OCI-M2 (cell line): Measurements from ENCODE around the gene POLN.
"Not testable (repeated sequence)": the region's sequence is repeated elsewhere in the genome, so short reads cannot be mapped to it uniquely, and the experiment has no call there.

ENCODE experiments used
- DNase-seq: peaks from one replicate; lab custom pipeline; 2025; ENCODE audit not compliant: unreplicated experiment; lab: John Stamatoyannopoulos, UW

The POLN gene

GRCh38 chr4:2044542-2045517, 197.1 kb downstream of the POLN start:
- DNase-seq, result no peak

DNA sequence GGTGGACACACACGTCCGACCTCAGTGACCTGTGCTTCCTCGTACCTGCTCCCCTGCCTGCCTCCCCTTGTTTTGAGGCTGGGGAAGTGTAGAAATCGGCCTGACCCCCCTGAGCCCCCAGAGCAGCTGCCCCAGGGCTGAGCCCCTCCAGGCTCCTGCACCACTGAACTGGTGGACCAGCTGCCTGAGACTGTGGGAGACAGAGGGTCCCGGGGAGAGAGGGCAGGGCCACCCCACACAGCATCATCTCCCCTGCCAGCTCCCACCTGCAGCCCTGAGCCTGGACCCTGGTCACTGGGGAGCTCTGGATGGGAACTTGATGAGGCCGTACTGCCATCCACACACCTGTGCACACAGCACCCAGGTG, 197.8 kb downstream of the POLN start:
- no peak for DNase-seq

GRCh38 chr4:2043396-2044118, 198.4 kb downstream of the POLN start:
- no peak for DNase-seq

- no peak for DNase-seq
These were observed 198.9 kb downstream of the POLN start for GRCh38 chr4:2042947-2043395.

GRCh38 chr4:2042204-2042946, 199.5 kb downstream of the POLN start:
- no peak for DNase-seq

- peak; percentile 2 for DNase-seq
These were observed 200.4 kb downstream of the POLN start for GRCh38 chr4:2041239-2042130.

DNA sequence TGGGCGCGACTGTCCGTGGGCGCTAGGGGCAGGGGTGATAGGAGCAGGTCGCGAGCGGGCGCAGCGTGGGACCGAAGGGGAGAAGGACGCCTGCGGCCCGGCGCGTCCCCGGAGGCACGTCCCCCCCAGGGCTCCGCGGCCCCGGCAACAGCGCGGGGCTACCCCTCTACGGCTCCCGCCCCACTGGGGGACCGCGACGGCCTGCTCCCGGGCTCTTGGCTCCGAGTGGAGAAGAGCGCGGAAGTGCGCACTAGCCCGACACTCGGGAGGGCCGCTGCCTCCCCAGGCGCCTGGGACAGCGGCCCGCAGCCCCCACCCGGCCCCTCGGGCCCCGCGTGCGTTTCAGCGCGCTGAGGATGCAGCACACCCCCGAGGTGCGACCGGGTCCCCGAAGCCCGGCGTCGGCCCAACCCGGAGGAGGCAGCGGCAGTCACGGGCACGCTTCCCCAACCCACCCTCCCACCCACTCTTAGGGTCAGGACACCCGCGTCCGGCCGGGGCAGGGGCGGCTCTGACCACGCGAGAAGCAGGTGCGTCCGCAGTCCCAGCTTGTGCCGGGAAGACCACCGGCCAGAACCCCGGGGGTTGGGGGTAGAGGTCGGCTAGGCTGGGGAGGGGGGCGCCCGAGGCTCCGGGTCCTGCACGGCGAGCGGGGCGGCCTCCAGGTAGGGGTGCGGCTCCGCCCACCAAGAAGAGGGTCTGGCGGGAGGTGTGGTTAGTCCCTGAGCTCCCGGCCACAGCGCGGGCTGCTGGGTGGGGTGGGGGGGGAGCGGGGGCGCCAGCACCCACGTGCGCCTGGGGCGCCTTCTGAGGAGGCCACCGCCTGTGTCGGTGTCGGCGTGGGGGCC, 201.3 kb downstream of the POLN start:
- DNase-seq, result no peak

GRCh38 chr4:2036866-2037265, 205.1 kb downstream of the POLN start:
- peak; percentile 18 for DNase-seq

- no peak for DNase-seq
These were observed 205.6 kb downstream of the POLN start for GRCh38 chr4:2036327-2036726.

GRCh38 chr4:2031161-2031560, 210.8 kb downstream of the POLN start:
- not testable (repeated sequence) for DNase-seq

DNA sequence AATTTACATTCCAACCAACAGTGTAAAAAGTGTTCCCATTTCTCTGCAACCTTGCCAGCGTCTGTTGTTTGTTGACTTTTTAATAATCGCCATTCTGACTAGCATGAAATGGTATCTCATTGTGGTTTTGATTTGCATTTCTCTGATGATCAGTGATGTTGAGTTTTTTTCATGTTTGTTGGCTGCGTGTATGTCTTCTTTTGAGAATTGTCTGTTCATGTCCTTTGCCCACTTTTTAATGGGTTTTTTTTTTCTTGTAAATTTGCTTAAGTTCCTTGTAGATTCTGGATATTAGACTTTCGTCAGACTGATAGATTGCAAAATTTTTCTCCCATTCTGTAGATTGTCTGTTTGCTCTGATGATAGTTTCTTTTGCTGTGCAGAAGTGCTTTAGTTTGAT, 214.8 kb downstream of the POLN start:
- not testable (repeated sequence) for DNase-seq

GRCh38 chr4:2025817-2026216, 216.1 kb downstream of the POLN start:
- DNase-seq, result no peak

- no peak for DNase-seq
These were observed 217.2 kb downstream of the POLN start for GRCh38 chr4:2024683-2025082.
